GM18951 (cell line): ENCODE results near the gene SLC17A1.

Experiments
- POLR2A ChIP-seq: IDR thresholded peaks from 4 replicates; pipeline ENCODE4 v1.6.1; 2011; ENCODE audit warnings: mild to moderate bottlenecking; ENCODE audit not compliant: insufficient read length, insufficient read depth; ENCODE audit errors: extremely low read depth
- in situ Hi-C: fragments of 300-500 bp; cut with MboI; formaldehyde crosslinking; loops from one replicate; pipeline ENCODE4 v1.12.0; 2022; ENCODE audit warnings: low sequenced_read_pairs, mixed read lengths, inconsistent platforms; ENCODE audit not compliant: unreplicated experiment

SLC17A1 gene

DNA sequence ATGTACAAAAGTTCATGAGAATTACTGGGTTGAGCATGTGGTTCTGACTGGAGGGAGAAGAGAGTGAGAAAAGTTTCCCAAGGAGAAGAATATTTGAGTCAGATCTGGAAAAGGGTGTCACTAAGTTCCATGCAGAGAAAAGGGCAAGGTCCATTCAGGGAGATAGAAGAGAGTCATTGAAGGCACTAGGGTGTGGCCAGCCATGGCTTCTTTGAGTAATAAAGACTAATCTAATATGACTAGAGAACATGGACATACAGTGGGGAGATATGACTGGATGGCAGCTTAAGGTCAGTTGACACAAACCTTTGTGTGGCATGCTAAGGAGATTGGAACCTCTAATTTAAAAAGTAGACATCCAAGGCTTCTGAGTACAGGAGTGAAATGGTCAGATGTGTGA lies 88.0 kb downstream of the SLC17A1 start:
- in situ Hi-C loops, result no loop called here
- no peak for TF ChIP-seq POLR2A

- TF ChIP-seq POLR2A, result no peak
- in situ Hi-C loops, result no loop called here
These were observed 96.6 kb downstream of the SLC17A1 start for GRCh38 chr6:25735261-25735660.
